SIG-M5 treated with dmso at 0.1 percent for 504 hours (cell line): ENCODE data around the gene NUP85.
A peak's percentile ranks its signal among the peaks of the same experiment; 100 is the strongest.
"Not testable (repeated sequence)": the region's sequence is repeated elsewhere in the genome, so short reads cannot be mapped to it uniquely, and the experiment has no call there.

Source experiments
- DNase-seq: peaks from one replicate; lab custom pipeline; 2025; ENCODE audit not compliant: unreplicated experiment; lab: John Stamatoyannopoulos, UW

The NUP85 gene

GRCh38 chr17:75266316-75267152 is 61.1 kb downstream of the NUP85 start:
- DNase-seq = no peak

DNA sequence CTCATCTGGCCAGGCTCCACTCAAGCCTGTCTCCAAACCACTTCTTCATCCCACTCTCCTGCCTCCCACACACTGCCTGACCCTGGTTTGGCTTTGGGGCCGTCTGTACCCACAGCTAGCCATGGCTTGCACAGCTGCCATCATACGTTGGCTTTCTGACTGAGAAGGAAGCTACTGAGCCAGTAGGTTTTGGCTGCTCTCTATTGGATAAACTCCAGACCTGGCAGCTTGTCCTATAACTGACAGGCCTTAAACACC is 61.6 kb downstream of the NUP85 start:
- peak; percentile 47 for DNase-seq

DNA sequence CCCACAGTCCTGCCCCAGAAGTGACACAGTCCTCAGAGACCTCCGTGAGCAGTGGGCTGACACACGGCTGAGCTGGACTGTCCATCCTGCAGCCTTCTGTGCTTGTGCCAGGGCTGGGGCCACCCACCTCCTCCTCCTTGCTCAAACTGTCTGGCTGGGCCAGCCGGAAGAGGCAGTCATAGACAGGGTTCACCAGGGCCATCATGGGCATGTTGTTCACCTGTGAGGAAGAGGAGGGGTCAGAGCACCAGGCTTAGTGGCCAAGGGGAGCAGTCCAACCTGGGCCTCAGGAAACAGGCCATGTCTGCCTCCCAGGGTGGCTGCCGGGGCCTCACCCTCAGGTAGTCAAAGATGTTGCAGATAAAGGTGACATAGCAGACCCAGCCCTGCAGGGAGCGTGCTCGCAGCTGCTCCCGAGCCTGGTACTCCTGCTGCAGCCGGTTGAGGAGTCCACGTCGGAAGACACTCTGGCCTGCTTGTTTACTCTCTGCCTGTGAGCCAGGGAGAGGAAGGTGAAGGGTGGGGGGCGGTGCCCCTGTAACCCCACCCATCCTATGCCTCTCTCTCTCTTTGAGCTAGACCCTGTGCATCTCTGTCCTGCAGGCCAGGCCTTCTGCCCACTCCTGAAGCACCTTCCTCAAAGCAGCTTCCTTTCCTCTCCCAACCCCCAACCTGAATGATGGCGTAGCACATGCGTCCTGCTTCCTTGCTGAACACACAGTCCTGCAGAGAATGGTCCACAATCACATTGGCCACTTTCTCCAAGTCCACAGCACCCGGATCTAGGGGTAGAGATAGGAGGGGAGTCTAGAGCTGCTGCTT is 62.1 kb downstream of the NUP85 start:
- DNase-seq = no peak

DNA sequence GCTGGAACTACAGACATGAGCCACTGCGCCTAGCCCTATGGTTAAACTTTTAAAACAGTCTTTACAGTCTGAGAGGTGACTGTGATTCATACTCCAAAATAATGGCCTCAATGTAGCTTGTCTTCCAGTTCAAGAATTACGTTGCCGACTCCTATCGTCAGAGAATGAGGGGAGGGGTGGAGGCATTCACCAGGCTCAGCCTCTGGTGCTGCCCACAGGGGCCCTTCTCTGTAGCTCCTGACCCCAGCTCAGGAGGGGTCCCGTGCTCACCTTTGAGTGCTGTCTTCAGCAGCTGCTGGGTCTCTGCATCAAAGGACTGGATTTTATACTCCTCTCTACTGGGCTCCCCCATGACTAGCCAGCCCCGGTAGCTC is 64.4 kb downstream of the NUP85 start:
- DNase-seq = no peak

GRCh38 chr17:75270218-75270965 is 64.9 kb downstream of the NUP85 start:
- peak; percentile 95 for DNase-seq

- no peak for DNase-seq
Measured at GRCh38 chr17:75270966-75271232, 65.4 kb downstream of the NUP85 start, which contains the start of gene MIF4GD. Gene MIF4GD (minus strand): TSS chr17:75271231. CDS start chr17:75270195, 1,036 bp downstream.

- DNase-seq = peak; percentile 73
Measured at GRCh38 chr17:75271233-75271954, 65.9 kb downstream of the NUP85 start.

DNA sequence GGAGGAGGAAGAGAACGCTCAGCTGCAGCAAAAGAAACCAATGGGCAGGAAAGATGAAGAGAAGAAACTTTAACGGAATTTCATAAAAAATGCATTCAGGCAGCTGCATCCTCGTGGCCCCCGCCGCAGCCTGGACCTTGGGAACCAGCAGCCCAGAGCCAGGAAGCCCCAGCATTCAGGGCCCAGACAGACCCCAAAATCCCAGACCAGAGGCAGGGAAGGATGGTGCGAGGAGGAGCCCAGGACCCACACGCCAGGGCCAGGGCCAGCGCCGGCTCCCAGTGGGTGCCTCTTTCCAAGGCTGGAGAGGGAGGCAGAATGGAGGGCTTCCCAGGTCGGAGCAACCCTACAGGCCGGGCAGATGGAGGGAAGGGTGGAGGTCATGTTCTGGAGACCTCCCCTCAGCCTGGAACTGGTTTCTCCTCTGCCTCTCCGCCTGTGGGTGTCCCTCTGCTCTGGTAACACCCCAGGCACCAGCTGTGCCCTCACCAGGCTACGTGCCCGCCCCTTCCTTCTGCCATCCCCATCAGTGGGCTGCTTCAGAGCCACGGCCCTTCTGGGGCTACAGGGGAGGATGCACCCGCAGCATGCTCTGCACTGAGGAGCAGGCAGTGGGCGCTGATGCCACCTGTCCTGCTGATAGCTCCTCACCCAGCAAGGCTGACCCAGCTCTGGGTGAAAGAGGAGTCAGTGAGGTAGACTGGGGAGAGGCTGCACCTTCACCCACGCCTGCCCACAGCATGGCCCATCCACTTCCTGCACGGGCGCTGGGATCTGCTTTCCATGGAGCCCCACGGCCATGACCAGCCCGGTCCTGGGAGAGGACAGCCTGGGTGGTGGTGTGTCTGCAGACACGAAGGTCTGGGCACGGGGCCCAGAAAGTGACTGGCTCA is 66.7 kb downstream of the NUP85 start:
- DNase-seq = no peak

DNA sequence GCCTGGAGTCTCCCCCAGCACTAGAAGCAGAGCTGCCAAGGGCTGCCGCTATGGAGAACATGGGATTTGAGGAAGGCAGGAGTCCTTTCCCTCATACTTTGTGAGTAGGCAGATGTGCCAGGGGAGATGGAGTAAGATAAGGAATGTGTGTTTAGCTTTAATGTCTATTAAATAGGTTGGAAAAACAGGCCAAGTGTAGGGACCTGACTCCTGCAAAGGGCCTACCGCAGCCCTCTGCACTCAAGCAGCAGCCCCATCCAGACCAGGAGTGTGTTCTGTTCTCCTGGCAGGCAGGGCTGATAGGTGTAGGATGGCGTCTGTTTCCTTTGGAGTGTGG is 67.3 kb downstream of the NUP85 start:
- no peak for DNase-seq

GRCh38 chr17:75273977-75274708 is 68.7 kb downstream of the NUP85 start:
- DNase-seq = no peak

- no peak for DNase-seq
Measured at GRCh38 chr17:75277664-75278071, 72.2 kb downstream of the NUP85 start.

GRCh38 chr17:75280189-75280588 is 74.7 kb downstream of the NUP85 start:
- DNase-seq = not testable (repeated sequence)

DNA sequence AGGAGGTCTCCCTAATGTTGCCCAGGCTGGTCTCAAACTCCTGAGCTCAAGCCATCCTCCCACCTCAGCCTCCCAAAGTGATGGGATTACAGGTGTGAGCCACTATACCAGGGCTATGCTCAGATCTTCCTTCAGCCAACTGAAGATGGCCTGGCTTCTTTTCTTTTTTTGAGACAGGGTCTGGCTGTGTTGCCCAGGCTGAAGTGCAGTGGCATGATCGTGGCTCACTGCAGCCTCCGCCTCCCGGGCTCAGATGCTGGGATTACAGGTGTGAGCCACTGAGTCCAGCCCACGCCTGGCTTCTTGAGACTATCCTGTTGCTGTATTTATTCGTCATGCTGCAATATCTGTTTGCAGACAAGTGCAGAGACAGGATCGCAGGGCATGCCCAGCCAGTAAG is 79.6 kb downstream of the NUP85 start:
- DNase-seq = no peak
